Thoracic aorta (tissue), 2 donors: ENCODE results near the gene PTGDR2. TPM values are rescaled to one million over a fixed set of nuclear protein-coding genes. Genes with fewer than 3 reads are reported as not detected.

ENCODE experiments used
- ATAC-seq: fragments of 150-250 bp; one replicate; pipeline ENCODE4 v1.8.0; 2017; ENCODE audit warnings: low read depth; ENCODE audit not compliant: insufficient number of reproducible peaks, low FRiP score
- DNase-seq: peaks from one replicate; pipeline ENCODE4 v3.0.0-alpha.2; 2020; ENCODE audit warnings: low spot score
- H3K27ac ChIP-seq, 2 donors: fragments of 200-600 bp; sonication (generic); 1 replicate in 1 of 2; 2 replicates in 1 of 2; pipeline ENCODE4 v1.5.1; 2016; ENCODE audit warnings: mild to moderate bottlenecking in 2 of 2, moderate library complexity in 2 of 2
- H3K27me3 ChIP-seq: fragments of 200-600 bp; sonication (generic); replicated peaks from 2 replicates; pipeline ENCODE4 v1.6.0; 2016; ENCODE audit warnings: mild to moderate bottlenecking; ENCODE audit not compliant: insufficient read depth
- H3K36me3 ChIP-seq: fragments of 200-600 bp; sonication (generic); one replicate; pipeline ENCODE4 v1.5.1; 2016
- H3K4me1 ChIP-seq, 2 donors: fragments of 200-600 bp; sonication (generic); 1 replicate in 1 of 2; 2 replicates in 1 of 2; pipeline versions ENCODE4 v1.5.1 to v1.6.0; 2016; ENCODE audit warnings: low read depth in 2 of 2, mild to moderate bottlenecking in 1 of 2; ENCODE audit not compliant: control insufficient read depth in 1 of 2
- H3K4me3 ChIP-seq: fragments of 200-600 bp; sonication (generic); 2 replicates; pipeline ENCODE4 v1.5.1; 2016; ENCODE audit warnings: mild to moderate bottlenecking
- H3K9me3 ChIP-seq: fragments of 200-600 bp; sonication (generic); 2 replicates; pipeline ENCODE4 v1.5.1; 2016
- total RNA-seq, 2 donors: library from RNA; depleted of rRNA; stranded (reverse); fragments of >200 nt; gene quantifications; one replicate each; pipeline versions ENCODE4 v1.1.0 to v1.2.3, GENCODE V29; 2016
- TF ChIP-seq, protein P1 (sequence below): fragments of 200-600 bp; sonication (generic); IDR thresholded peaks from one replicate; pipeline ENCODE4 v1.5.1; 2019; ENCODE audit warnings: antibody characterized with exemption

PTGDR2 gene
- total RNA-seq, 2 donors from 2014 or later, result 0.21 to 0.68 TPM

DNA sequence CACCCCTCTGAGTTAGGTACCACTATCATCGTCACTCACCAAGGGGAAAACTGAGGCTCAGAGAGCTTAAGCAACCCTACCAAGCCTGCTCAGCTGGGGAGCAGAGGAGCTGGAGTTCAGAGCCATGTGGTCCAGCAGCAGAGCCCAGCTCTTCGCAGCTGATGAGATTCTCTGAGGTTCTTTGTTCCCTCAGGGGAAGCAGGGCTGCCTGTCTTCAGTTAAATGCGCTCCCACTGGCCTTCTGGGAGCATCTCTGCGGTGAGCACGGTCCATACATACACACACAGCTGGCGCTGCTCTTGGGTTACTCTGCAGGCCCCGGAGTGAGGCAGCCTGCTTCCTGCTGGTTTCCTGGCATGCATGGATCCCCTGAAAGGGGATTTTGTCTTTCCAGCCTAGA is 5.2 kb upstream of the PTGDR2 start:
- TF ChIP-seq, protein P1, sequence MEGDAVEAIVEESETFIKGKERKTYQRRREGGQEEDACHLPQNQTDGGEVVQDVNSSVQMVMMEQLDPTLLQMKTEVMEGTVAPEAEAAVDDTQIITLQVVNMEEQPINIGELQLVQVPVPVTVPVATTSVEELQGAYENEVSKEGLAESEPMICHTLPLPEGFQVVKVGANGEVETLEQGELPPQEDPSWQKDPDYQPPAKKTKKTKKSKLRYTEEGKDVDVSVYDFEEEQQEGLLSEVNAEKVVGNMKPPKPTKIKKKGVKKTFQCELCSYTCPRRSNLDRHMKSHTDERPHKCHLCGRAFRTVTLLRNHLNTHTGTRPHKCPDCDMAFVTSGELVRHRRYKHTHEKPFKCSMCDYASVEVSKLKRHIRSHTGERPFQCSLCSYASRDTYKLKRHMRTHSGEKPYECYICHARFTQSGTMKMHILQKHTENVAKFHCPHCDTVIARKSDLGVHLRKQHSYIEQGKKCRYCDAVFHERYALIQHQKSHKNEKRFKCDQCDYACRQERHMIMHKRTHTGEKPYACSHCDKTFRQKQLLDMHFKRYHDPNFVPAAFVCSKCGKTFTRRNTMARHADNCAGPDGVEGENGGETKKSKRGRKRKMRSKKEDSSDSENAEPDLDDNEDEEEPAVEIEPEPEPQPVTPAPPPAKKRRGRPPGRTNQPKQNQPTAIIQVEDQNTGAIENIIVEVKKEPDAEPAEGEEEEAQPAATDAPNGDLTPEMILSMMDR, result no peak
- no peak overlapping the region for H3K27ac ChIP-seq
- DNase-seq (no peak), ATAC-seq (no peak)
- no peaks in the 10 kb centered on the region for H3K36me3 ChIP-seq
- no peaks in the 10 kb centered on the region for H3K27me3 ChIP-seq
- no peak overlapping the region for H3K4me3 ChIP-seq
- no peaks in the 10 kb centered on the region for H3K4me1 ChIP-seq
- H3K9me3 ChIP-seq, result no peaks in the 10 kb centered on the region

GRCh38 chr11:60859616-60860250 is 4.0 kb upstream of the PTGDR2 start:
- no peak for DNase-seq
- H3K27ac ChIP-seq, result no peak overlapping the region
- no peaks in the 10 kb centered on the region for H3K4me1 ChIP-seq
- no peaks in the 10 kb centered on the region for H3K36me3 ChIP-seq
- no peaks in the 10 kb centered on the region for H3K27me3 ChIP-seq
- TF ChIP-seq, protein P1, result no peak
- no peaks in the 10 kb centered on the region for H3K9me3 ChIP-seq
- ATAC-seq, result no peak
- no peak overlapping the region for H3K4me3 ChIP-seq

DNA sequence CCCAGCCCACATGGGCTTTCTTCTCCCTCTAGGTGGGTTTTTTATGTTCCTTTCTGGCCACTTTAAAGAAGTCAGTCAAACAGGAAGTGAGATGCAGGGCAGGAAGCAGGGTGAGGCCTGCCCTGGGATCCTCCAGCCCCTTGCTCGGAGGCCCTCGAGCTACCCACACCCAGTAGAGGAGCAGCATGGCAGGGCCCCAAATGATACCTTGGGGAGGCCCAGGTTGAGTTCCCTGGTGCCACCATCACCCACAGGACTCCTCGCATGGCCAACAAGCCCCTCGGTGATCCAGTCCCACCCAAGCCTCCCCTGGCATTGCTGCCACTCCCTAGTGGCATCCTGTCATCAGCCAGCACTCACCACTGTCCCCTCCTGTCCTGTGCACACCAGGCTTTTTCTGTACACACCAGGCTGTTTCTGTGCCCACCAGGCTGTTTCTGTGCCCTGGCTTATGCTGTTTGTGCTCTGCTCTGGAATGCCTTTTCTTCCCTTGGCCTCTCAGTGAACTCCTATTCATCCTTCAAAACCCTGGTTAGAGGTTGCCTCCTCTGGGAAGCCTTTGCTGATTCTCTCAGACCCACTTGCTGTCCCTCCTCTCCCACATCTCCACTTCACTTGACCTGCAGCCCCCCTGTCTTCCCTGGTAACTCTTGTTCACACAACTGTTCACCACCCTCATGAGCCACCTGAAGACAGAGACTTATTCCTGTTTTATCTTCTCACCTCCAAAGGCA is 3.1 kb upstream of the PTGDR2 start:
- H3K27ac ChIP-seq, result no peak overlapping the region
- DNase-seq, result no peak
- TF ChIP-seq, protein P1, result no peak
- no peaks in the 10 kb centered on the region for H3K36me3 ChIP-seq
- no peak overlapping the region for H3K4me3 ChIP-seq
- no peaks in the 10 kb centered on the region for H3K9me3 ChIP-seq
- ATAC-seq, result no peak
- no peaks in the 10 kb centered on the region for H3K27me3 ChIP-seq
- H3K4me1 ChIP-seq, result no peaks in the 10 kb centered on the region

DNA sequence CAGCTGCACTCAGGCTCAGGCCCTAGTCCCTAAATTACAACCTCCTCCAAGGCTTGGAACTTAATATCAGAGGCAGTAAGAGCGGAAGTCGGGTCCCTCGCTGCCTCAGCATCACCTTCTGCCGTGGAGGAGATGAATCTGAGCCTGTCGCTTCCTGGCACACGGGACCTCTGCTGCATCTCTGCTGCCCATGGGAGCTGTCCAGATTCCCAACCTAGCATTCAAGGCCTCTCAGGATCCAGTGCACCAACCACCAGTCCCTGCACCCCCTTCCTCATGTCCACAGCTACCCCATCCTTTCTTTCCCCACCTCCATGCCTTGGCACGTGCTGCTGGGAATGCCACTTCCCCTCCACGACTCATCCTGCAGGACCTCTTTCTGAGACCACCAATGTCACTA is 2.5 kb upstream of the PTGDR2 start:
- H3K4me1 ChIP-seq, result no peaks in the 10 kb centered on the region
- no peak overlapping the region for H3K27ac ChIP-seq
- no peak for ATAC-seq
- H3K9me3 ChIP-seq, result no peaks in the 10 kb centered on the region
- H3K4me3 ChIP-seq, result no peak overlapping the region
- no peaks in the 10 kb centered on the region for H3K36me3 ChIP-seq
- H3K27me3 ChIP-seq, result no peaks in the 10 kb centered on the region
- DNase-seq, result no peak
- TF ChIP-seq, protein P1, result no peak

DNA sequence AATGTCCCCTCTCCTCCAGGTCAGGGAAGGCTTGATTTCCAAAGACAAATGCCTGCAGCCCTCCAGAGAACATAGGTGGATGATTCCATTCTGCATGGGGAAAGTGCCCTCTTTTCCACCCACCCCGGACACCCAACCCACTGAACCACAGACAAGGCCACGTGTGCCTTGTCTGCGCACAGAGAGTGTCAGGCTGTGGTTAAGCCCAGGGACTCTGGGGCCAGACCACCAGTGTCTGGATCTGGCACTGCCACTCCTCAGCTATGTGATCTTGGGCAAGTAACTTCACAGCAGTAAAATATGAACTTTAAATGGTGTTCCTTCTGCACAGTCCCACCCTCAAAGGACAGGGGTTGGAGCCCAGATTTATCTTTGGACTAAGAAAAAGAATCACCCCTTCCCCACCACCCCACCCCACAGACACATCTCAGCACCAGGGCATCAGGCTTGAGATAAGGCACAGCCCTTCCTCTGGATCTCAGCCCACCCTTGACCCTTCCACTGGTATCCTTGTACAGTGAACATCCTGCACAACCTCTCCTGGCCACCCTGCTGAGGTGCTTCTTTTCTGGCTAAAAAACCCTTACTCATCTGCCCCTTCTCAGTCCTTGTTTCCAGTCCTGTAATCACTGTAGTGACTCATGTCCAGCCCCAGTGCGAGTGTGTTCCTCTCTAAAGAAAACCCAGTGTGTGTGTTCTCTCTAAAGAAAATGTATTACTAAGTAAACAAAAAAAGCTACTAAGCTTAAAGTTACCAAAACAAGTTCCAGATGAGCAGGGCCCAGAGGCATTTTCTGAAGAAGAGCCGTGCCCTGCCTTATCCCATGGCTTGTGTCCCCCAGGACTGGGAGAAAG is 1.9 kb upstream of the PTGDR2 start:
- no peaks in the 10 kb centered on the region for H3K36me3 ChIP-seq
- TF ChIP-seq, protein P1, result no peak
- no peak for ATAC-seq
- H3K27ac ChIP-seq, result no peak overlapping the region
- no peak for DNase-seq
- no peaks in the 10 kb centered on the region for H3K4me1 ChIP-seq
- H3K27me3 ChIP-seq, result no peaks in the 10 kb centered on the region
- no peak overlapping the region for H3K4me3 ChIP-seq
- no peaks in the 10 kb centered on the region for H3K9me3 ChIP-seq
